PC-3 (cell line): Measurements from ENCODE around the gene ZNF335.

Source experiments
- CTCF ChIP-seq: fragments of 300-600 bp; sonication (generic); conservative IDR thresholded peaks from 2 replicates; pipeline ENCODE4 v1.5.1; 2017; ENCODE audit warnings: antibody characterized with exemption, low read depth, mild to moderate bottlenecking, low read length
- EZH2 ChIP-seq: fragments of 300-600 bp; sonication (generic); IDR thresholded peaks from one replicate; pipeline ENCODE4 v1.6.1; 2017; ENCODE audit warnings: antibody characterized with exemption, mild to moderate bottlenecking, low read length; ENCODE audit not compliant: unreplicated experiment
- EZH2phosphoT487 ChIP-seq: fragments of 300-600 bp; sonication (generic); IDR thresholded peaks from 2 replicates; pipeline ENCODE4 v1.6.1; 2018; ENCODE audit warnings: mild to moderate bottlenecking, antibody characterized with exemption, low read length, borderline replicate concordance

DNA sequence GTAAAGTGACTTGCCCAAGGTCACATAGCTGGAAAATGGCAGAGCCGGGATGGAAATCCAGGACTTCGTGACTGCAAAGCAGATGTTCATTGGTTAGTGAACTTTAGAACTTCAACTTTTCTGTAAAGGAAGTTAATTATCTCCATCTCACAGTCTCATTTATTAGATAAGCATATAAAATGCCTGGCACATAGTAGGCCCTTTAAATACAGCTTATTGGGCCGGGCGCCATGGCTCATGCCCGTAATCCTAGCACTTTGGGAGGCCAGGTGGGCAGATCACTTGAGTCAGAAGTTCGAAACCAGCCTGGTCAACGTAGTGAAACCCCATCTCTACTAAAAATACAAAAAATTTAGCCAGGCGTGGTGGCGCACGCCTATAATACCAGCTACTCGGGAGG is 35.0 kb upstream of the ZNF335 start:
- TF ChIP-seq CTCF (no peak), EZH2phosphoT487 (no peak), EZH2 (no peak)
